Chondrocyte (in vitro differentiated cells): Measurements from ENCODE around the gene DNAI1. TPM values are rescaled to one million over a fixed set of nuclear protein-coding genes. Genes with fewer than 3 reads are reported as not detected.

Experiments used
- DNase-seq: peaks from one replicate; pipeline ENCODE4 v3.0.0; 2021; ENCODE audit warnings: mixed read lengths, low spot score
- H3K27ac Mint-ChIP-seq: one replicate; pipeline ENCODE4 v1.8.0; 2021; ENCODE audit warnings: mild to moderate bottlenecking, moderate library complexity, mixed read lengths; ENCODE audit not compliant: unreplicated experiment
- H3K27me3 Mint-ChIP-seq: 2 replicates; pipeline ENCODE4 v1.8.0; 2021; ENCODE audit warnings: low read depth, mixed read lengths
- H3K36me3 Mint-ChIP-seq: 2 replicates; pipeline ENCODE4 v1.8.0; 2021; ENCODE audit warnings: low read depth, mixed read lengths
- H3K4me1 Mint-ChIP-seq: 2 replicates; pipeline ENCODE4 v1.8.0; 2021; ENCODE audit warnings: low read depth, mild to moderate bottlenecking, mixed read lengths
- H3K4me3 Mint-ChIP-seq: one replicate; pipeline ENCODE4 v1.8.0; 2021; ENCODE audit warnings: mild to moderate bottlenecking, moderate library complexity, mixed read lengths; ENCODE audit not compliant: unreplicated experiment
- H3K9me3 Mint-ChIP-seq: 2 replicates; pipeline ENCODE4 v1.8.0; 2021; ENCODE audit warnings: low read depth, mixed read lengths
- CTCF ChIP-seq: fragments of 200-600 bp; sonication (generic); IDR thresholded peaks from 2 replicates; pipeline ENCODE4 v1.5.0; 2021; ENCODE audit warnings: antibody characterized with exemption, mild to moderate bottlenecking, moderate library complexity
- total RNA-seq: library from RNA; stranded (reverse); gene quantifications from 3 replicates; pipeline ENCODE4 v1.2.1, GENCODE V29; 2021

Gene DNAI1
- total RNA-seq, 1 donor from 2014 or later, result 0.25 TPM

GRCh38 chr9:34457266-34458012, 1.2 kb upstream of the DNAI1 start:
- Mint-ChIP-seq H3K4me3 (peak overlapping the region; percentile 98), H3K27ac (peak overlapping the region; percentile 95), H3K36me3 (peaks cover 1% of the 10 kb centered on the region), H3K4me1 (peaks cover 37% of the 10 kb centered on the region), H3K27me3 (peaks cover 12% of the 10 kb centered on the region), H3K9me3 (no peaks in the 10 kb centered on the region)
- peak; percentile 93 for DNase-seq
- TF ChIP-seq CTCF, result no peak

- Mint-ChIP-seq H3K4me3 (peak overlapping the region; percentile 98), H3K27me3 (peaks cover 12% of the 10 kb centered on the region), H3K4me1 (peaks cover 33% of the 10 kb centered on the region), H3K27ac (peak overlapping the region; percentile 45), H3K9me3 (no peaks in the 10 kb centered on the region), H3K36me3 (no peaks in the 10 kb centered on the region)
- TF ChIP-seq CTCF, result no peak
- DNase-seq, result no peak
These were observed 345 bp downstream of the DNAI1 start for GRCh38 chr9:34458959-34459340.

GRCh38 chr9:34459356-34459755, 751 bp downstream of the DNAI1 start:
- DNase-seq, result no peak
- H3K4me3 Mint-ChIP-seq, result peak overlapping the region; percentile 98
- peaks cover 32% of the 10 kb centered on the region for H3K4me1 Mint-ChIP-seq
- no peak for TF ChIP-seq CTCF
- no peak overlapping the region for H3K27ac Mint-ChIP-seq
- no peaks in the 10 kb centered on the region for H3K9me3 Mint-ChIP-seq
- H3K27me3 Mint-ChIP-seq, result peaks cover 12% of the 10 kb centered on the region
- H3K36me3 Mint-ChIP-seq, result no peaks in the 10 kb centered on the region

- no peak for DNase-seq
- Mint-ChIP-seq H3K27me3 (peaks cover 12% of the 10 kb centered on the region), H3K4me3 (no peak overlapping the region), H3K9me3 (no peaks in the 10 kb centered on the region), H3K27ac (no peak overlapping the region), H3K4me1 (peaks cover 26% of the 10 kb centered on the region), H3K36me3 (no peaks in the 10 kb centered on the region)
- TF ChIP-seq CTCF, result no peak
These were observed 1.3 kb downstream of the DNAI1 start for GRCh38 chr9:34459941-34460340.

- no peaks in the 10 kb centered on the region for H3K9me3 Mint-ChIP-seq
- H3K4me1 Mint-ChIP-seq, result peaks cover 8% of the 10 kb centered on the region
- H3K27me3 Mint-ChIP-seq, result peaks cover 21% of the 10 kb centered on the region
- no peak for DNase-seq
- H3K36me3 Mint-ChIP-seq, result no peaks in the 10 kb centered on the region
- TF ChIP-seq CTCF, result no peak
- H3K27ac Mint-ChIP-seq, result no peak overlapping the region
- H3K4me3 Mint-ChIP-seq, result no peak overlapping the region
These were observed 4.7 kb downstream of the DNAI1 start for GRCh38 chr9:34463098-34463900.
